T follicular helper cell (primary cell): Measurements from ENCODE around the gene PXT1.

Experiments used
- DNase-seq: peaks from one replicate; pipeline ENCODE4 v3.0.0-alpha.2; 2020; ENCODE audit warnings: low read depth

PXT1 gene

GRCh38 chr6:36346486-36347273, 96.0 kb downstream of the PXT1 start:
- DNase-seq = no peak

DNA sequence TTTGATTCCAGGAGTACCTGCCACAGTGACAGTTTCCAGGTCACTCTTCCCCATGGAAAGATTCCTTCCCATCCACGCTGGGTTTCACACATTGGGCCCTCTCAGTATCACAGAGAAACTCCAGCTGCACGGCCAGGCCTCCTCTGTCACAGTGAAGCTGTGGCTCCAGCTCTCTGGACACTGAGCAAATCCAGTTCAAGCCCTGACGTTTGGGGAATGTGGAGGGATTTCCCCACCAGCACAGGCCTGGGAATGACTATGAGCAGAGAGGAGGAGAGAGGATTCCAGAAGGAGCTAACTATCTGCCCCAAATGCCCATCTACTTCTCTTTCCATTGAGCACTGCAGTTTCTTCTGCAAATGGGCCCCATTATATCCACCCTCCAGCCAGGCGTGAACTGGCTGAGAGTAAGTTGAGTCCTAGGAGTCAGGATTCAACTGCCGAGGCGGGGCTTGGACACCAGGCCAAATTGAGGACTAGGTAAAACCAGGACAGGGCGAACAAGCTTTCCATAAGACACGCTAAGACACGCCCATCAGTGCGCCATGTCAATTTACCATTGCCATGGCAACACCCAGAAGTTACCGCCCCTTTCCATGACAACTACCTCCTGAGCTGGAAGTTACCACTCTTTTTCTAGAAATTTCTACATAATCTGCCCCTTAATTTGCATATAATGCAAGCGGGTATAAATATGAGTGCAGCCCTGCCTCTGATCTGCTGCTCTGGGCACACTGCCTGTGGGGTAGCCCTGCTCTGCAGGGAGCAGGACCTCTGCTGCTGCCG, 96.8 kb downstream of the PXT1 start:
- no peak for DNase-seq

DNA sequence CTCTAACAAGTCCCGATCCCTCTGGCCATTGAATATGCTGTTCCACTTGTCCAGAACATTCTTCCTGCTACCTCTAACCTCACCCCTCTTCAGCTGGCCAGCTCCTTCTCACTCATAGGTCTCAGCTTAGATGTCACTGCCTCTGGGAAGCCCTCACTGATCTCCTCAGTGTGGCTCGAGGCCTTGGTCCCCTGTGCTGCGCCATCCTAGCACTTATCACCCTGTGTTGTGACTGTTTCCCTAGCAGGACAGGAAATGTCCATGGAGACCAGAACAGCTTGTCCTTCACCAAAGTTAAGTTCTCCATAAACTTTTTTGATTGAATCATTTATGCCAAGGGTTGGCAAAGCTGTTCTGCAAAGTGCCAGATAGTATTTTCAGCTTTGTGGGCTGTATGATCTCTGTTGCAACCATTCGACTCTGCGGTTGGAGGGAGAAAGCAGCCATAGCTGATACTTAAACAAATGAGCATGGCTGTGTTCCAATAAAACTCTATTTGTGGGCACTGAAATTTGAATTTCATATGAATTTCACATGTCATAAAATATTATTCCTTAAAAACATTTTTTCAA, 99.5 kb downstream of the PXT1 start:
- DNase-seq = no peak

DNA sequence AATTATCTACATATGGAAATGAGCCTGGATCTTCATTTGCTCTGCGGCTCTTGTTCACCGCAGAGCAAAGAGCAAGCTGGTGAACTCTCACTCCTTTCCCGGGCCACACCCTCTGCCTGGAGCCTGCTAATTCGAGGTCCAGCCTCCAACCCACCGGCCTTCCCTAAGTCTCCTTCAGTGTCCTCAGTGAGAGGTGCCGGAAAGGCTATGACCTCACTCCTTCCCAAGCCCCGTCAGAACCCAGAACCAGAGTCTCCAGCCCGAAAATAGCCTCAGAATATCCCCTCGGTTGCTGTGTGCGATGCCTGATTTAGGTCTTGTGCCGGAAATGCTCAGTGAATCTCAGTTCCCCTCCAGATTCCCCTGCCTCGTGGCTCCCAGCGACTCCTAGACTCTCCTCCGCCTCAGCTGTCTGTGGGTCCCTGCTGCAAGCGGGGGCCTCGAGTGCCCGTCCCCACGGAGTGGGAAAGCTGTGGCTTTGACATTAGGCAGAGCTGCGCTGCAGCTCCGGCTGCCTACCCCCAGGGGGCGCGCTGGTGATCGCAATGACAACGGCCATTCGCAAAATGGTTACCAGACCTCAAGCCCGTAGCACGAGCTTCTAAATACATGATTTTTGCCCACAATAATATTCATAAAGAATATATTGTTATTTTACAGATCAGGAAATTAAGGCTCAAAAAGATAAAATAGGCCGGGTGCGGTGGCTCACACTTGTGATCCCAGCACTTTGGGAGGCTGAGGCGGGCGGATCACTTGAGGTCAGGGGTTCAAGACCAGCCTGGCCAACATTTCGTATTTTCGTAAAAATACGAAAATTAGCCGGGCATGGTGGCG, 101.8 kb downstream of the PXT1 start:
- DNase-seq = peak; percentile 54
